OCI-LY7 (cell line): ENCODE measurements around the gene ESAM.

Experiments
- EZH2phosphoT487 ChIP-seq: fragments of 200-600 bp; sonication (generic); IDR thresholded peaks from 2 replicates; pipeline ENCODE4 v1.6.1; 2018; ENCODE audit warnings: low read depth, borderline replicate concordance, mild to moderate bottlenecking, mixed run types, antibody characterized with exemption, low read length, moderate library complexity, mixed read lengths
- TF ChIP-seq, protein P1 (sequence below): fragments of 200-600 bp; sonication (generic); conservative IDR thresholded peaks from 2 replicates; pipeline ENCODE4 v1.5.1; 2014; ENCODE audit warnings: mild to moderate bottlenecking, antibody characterized with exemption, low read length, moderate library complexity, mixed read lengths

DNA sequence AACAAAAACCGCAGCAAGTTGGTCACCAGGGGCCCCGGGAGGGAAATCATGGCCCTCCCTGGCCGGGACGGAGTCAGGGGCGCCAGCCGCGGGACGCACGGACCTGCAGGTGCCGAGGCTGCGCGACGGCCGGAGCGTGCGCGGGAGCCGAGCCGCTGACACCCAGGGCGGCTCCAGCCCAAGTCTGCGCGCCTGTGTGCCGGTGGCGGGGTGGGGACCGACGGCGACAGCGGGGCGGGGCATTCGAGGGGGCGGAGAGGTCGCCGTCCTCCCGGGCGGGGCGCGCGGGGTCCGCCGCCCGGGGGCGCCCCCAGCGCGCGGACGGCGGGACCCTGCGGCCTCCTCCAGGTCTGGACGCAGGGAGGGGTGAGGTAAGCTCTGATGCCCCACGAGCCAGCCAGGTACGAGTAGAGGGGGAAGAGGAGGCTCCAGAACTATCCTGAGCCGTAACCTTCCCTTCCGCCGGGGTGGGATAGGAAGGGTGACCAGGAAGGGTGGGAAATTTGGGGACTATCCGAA, at the start of gene ESAM:
- TF ChIP-seq, protein P1, sequence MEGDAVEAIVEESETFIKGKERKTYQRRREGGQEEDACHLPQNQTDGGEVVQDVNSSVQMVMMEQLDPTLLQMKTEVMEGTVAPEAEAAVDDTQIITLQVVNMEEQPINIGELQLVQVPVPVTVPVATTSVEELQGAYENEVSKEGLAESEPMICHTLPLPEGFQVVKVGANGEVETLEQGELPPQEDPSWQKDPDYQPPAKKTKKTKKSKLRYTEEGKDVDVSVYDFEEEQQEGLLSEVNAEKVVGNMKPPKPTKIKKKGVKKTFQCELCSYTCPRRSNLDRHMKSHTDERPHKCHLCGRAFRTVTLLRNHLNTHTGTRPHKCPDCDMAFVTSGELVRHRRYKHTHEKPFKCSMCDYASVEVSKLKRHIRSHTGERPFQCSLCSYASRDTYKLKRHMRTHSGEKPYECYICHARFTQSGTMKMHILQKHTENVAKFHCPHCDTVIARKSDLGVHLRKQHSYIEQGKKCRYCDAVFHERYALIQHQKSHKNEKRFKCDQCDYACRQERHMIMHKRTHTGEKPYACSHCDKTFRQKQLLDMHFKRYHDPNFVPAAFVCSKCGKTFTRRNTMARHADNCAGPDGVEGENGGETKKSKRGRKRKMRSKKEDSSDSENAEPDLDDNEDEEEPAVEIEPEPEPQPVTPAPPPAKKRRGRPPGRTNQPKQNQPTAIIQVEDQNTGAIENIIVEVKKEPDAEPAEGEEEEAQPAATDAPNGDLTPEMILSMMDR = peak; percentile 26; the same call in 1 of the 2 replicates
- TF ChIP-seq EZH2phosphoT487 = no peak
